Endothelial cell of umbilical vein (primary cell): Measurements from ENCODE around the gene SUSD6. TPM values are rescaled to one million over a fixed set of nuclear protein-coding genes. Genes with fewer than 3 reads are reported as not detected.
"Not testable (repeated sequence)": the region's sequence is repeated elsewhere in the genome, so short reads cannot be mapped to it uniquely, and the experiment has no call there.

Experiments used
- BruUV-seq: library from RNA; stranded (reverse); fragments of 400-500 nt; replicated peaks from 2 replicates; lab custom pipeline; 2021; lab: Mats Ljungman, UMichigan
- CTCF ChIA-PET: fragments of 300-600, 350-600 bp; sonication (Branson Sonifier 250); formaldehyde crosslinking; loops from one replicate; lab custom pipeline; 2021; ENCODE audit warnings: antibody characterized with exemption, inconsistent platforms; lab: Charles Lee
- POLR2A ChIA-PET: fragments of 300-600, 350-600 bp; sonication (Branson Sonifier 250); formaldehyde crosslinking; loops from one replicate; lab custom pipeline; 2021; ENCODE audit warnings: antibody characterized with exemption, inconsistent platforms; lab: Charles Lee
- DNase-seq: peaks from one replicate; pipeline ENCODE4 v3.0.0-alpha.2; 2011; ENCODE audit warnings: low read depth, low spot score
- FAIRE-seq: peaks from 2 replicates; lab custom pipeline; 2011; peaks lifted over from hg19 to GRCh38; lab: Jason Lieb, UNC
- H2AFZ ChIP-seq: 2 replicates; pipeline ENCODE4 v1.6.0; 2012; ENCODE audit warnings: low read depth, low read length, control low read depth, inconsistent platforms
- H3K27ac ChIP-seq: 2 replicates; pipeline ENCODE4 v1.5.1; 2011; ENCODE audit warnings: low read depth, mild to moderate bottlenecking, control low read depth, low read length, moderate library complexity; ENCODE audit not compliant: insufficient read depth
- H3K27me3 ChIP-seq, 2 experiments: 2 replicates each; pipeline versions ENCODE4 v1.6.0 to v1.6.1; 2011; ENCODE audit warnings: low read length in 2 of 2, mixed read lengths in 1 of 2; ENCODE audit not compliant: control insufficient read depth in 2 of 2, insufficient read depth in 2 of 2
- H3K36me3 ChIP-seq, 2 experiments: 2 replicates in 1 of 2; 3 replicates in 1 of 2; pipeline ENCODE4 v1.5.1; 2011; ENCODE audit warnings: low read length in 2 of 2, mild to moderate bottlenecking in 1 of 2, moderate library complexity in 1 of 2; ENCODE audit not compliant: control insufficient read depth in 2 of 2, insufficient read depth in 2 of 2; ENCODE audit errors: extremely low read depth in 1 of 2
- H3K4me1 ChIP-seq: 3 replicates; pipeline ENCODE4 v1.5.1; 2011; ENCODE audit warnings: mild to moderate bottlenecking, low read length; ENCODE audit not compliant: control insufficient read depth, insufficient read depth; ENCODE audit errors: extremely low read depth
- H3K4me2 ChIP-seq: 2 replicates; pipeline ENCODE4 v1.6.1; 2011; ENCODE audit warnings: low read length, control low read depth, mixed read lengths; ENCODE audit not compliant: insufficient read depth
- H3K4me3 ChIP-seq, 3 experiments: fragments of 200-600 bp in 1 of 3; sonication (generic), shearing (Covaris generic) in 1 of 3; replicated peaks in 1 of 3; 2 replicates each; pipeline ENCODE4 v1.5.1; 2011 to 2016; ENCODE audit warnings: control low read depth in 3 of 3, low read length in 3 of 3, mild to moderate bottlenecking in 2 of 3, inconsistent platforms in 1 of 3, low read depth in 1 of 3, moderate library complexity in 1 of 3; ENCODE audit not compliant: insufficient read depth in 1 of 3
- H3K79me2 ChIP-seq: 2 replicates; pipeline ENCODE4 v1.6.0; 2012; ENCODE audit warnings: low read length, inconsistent platforms; ENCODE audit not compliant: control insufficient read depth, insufficient read depth
- H3K9ac ChIP-seq: replicated peaks from 2 replicates; pipeline ENCODE3; 2011; ENCODE audit warnings: low read length, control low read depth; ENCODE audit not compliant: insufficient read depth; ENCODE audit errors: extremely low read depth
- H3K9me1 ChIP-seq: replicated peaks from 3 replicates; pipeline ENCODE4 v1.6.0; 2011; ENCODE audit warnings: mild to moderate bottlenecking, low read length; ENCODE audit not compliant: control insufficient read depth, insufficient read depth; ENCODE audit errors: extremely low read depth
- H3K9me3 ChIP-seq: replicated peaks from 2 replicates; pipeline ENCODE4 v1.5.1; 2012; ENCODE audit warnings: low read length, inconsistent platforms; ENCODE audit not compliant: control insufficient read depth, insufficient read depth
- H4K20me1 ChIP-seq: replicated peaks from 2 replicates; pipeline ENCODE3; 2011; ENCODE audit warnings: mild to moderate bottlenecking, low read length; ENCODE audit not compliant: control insufficient read depth, insufficient read depth; ENCODE audit errors: extremely low read depth
- EZH2 ChIP-seq: IDR thresholded peaks from 2 replicates; pipeline ENCODE4 v1.6.1; 2012; ENCODE audit warnings: borderline replicate concordance, low read depth, mild to moderate bottlenecking, moderate library complexity, low read length, inconsistent platforms; ENCODE audit not compliant: severe bottlenecking
- FOS ChIP-seq: IDR thresholded peaks from 2 replicates; pipeline ENCODE4 v1.6.1; 2011; ENCODE audit warnings: mild to moderate bottlenecking, low read length, moderate library complexity, borderline replicate concordance; ENCODE audit not compliant: insufficient read depth
- GATA2 ChIP-seq: IDR thresholded peaks from 2 replicates; pipeline ENCODE4 v1.7.0; 2011; ENCODE audit warnings: low read depth, mild to moderate bottlenecking, moderate library complexity, mixed read lengths, low read length; ENCODE audit not compliant: insufficient read length, insufficient read depth
- JUN ChIP-seq: IDR thresholded peaks from 2 replicates; pipeline ENCODE4 v1.6.1; 2011; ENCODE audit warnings: borderline replicate concordance, low read depth; ENCODE audit not compliant: insufficient read length, insufficient read depth
- MYC ChIP-seq: IDR thresholded peaks from one replicate; pipeline ENCODE4 v1.6.1; 2011; ENCODE audit warnings: mild to moderate bottlenecking, low read depth, low read length
- POLR2A ChIP-seq: IDR thresholded peaks from 2 replicates; pipeline ENCODE4 v1.6.1; 2012; ENCODE audit warnings: low read depth, mild to moderate bottlenecking, control low read depth, low read length
- POLR2AphosphoS5 ChIP-seq: IDR thresholded peaks from 2 replicates; pipeline ENCODE4 v1.6.1; 2012; ENCODE audit warnings: low read depth, mild to moderate bottlenecking, control low read depth, low read length, moderate library complexity; ENCODE audit not compliant: insufficient read depth
- dilution Hi-C: fragments of 300-500 bp; cut with MboI; formaldehyde crosslinking; loops from one replicate; pipeline ENCODE4 v1.15.0; 2019; ENCODE audit warnings: low sequenced_read_pairs; ENCODE audit not compliant: extremely low pct_ligation_motif_present
- intact Hi-C: fragments of 100-400 bp; cut with micrococcal nuclease; formaldehyde crosslinking; loops from one replicate; pipeline ENCODE4 v1.10.0; 2022
- polyA plus RNA-seq, 4 experiments: library from polyadenylated mRNA; depleted of rRNA in 3 of 4; stranded (reverse) in 3 of 4; unstranded in 1 of 4; fragments of >200 nt; gene quantifications; 2 replicates each; pipeline versions ENCODE4 v1.2.1 to v1.2.3, GENCODE V29; 2011 to 2012; ENCODE audit warnings: missing spikeins in 1 of 4
- total RNA-seq: library from RNA; stranded (reverse); gene quantifications from 2 replicates; pipeline ENCODE4 v1.2.3, GENCODE V29; 2021
- TF ChIP-seq, protein P1 (sequence below), 2 donors: IDR thresholded peaks; 1 replicate in 1 of 2; 2 replicates in 1 of 2; pipeline ENCODE4 v1.5.1; 2011; ENCODE audit warnings: low read length in 2 of 2, mild to moderate bottlenecking in 2 of 2, moderate library complexity in 2 of 2, control low read depth in 1 of 2, inconsistent platforms in 1 of 2, low read depth in 1 of 2; ENCODE audit not compliant: insufficient read depth in 1 of 2; ENCODE audit errors: extremely low read depth in 1 of 2
- TF ChIP-seq, protein P2 (sequence below): IDR thresholded peaks from 2 replicates; pipeline ENCODE4 v1.6.1; 2011; ENCODE audit not compliant: insufficient read depth, insufficient read length

The SUSD6 gene
- total and polyA plus RNA-seq, 2 donors (not counting 3 experiments of a cell fraction or from before 2014, with no cell fraction given): 13.4 to 19.5 TPM

DNA sequence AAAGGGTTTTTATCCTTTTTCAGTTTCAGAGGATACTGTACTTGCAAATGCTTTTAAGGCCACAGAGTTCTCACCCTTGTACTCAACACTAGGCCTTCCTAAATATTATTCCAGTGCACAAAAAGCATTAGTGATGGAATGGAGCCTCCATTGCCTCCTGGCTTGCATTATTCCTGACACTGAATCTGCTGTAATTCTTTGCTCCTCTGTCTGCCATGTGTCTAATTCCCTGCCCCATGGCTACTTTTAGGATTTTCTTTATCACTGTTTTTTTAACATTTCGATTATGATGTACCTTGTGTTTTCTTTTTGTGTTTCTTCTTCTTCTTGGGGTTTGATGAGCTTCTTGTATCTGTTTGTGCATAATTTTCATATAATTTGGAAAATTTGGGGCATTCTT lies 29.5 kb downstream of the SUSD6 start:
- TF ChIP-seq, protein P1, sequence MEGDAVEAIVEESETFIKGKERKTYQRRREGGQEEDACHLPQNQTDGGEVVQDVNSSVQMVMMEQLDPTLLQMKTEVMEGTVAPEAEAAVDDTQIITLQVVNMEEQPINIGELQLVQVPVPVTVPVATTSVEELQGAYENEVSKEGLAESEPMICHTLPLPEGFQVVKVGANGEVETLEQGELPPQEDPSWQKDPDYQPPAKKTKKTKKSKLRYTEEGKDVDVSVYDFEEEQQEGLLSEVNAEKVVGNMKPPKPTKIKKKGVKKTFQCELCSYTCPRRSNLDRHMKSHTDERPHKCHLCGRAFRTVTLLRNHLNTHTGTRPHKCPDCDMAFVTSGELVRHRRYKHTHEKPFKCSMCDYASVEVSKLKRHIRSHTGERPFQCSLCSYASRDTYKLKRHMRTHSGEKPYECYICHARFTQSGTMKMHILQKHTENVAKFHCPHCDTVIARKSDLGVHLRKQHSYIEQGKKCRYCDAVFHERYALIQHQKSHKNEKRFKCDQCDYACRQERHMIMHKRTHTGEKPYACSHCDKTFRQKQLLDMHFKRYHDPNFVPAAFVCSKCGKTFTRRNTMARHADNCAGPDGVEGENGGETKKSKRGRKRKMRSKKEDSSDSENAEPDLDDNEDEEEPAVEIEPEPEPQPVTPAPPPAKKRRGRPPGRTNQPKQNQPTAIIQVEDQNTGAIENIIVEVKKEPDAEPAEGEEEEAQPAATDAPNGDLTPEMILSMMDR (IDR thresholded peaks at IDR 0.05; ENCODE audit: extremely low read depth in 1 of 2, insufficient read depth in 1 of 2, low read depth in 1 of 2, low read length in 2 of 2): no peak
- TF ChIP-seq POLR2AphosphoS5 (no peak), MYC (no peak), GATA2 (no peak), FOS (no peak), JUN (no peak), POLR2A (no peak), EZH2 (no peak)
- TF ChIP-seq, protein P2, sequence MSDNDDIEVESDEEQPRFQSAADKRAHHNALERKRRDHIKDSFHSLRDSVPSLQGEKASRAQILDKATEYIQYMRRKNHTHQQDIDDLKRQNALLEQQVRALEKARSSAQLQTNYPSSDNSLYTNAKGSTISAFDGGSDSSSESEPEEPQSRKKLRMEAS: no peak
- H3K4me1 ChIP-seq: peaks cover 12% of the 10 kb centered on the region
- no peak overlapping the region for H3K4me2 ChIP-seq
- H3K9me1 ChIP-seq: no peaks in the 10 kb centered on the region
- H3K9me3 ChIP-seq: no peaks in the 10 kb centered on the region
- no peaks in the 10 kb centered on the region for H3K27me3 ChIP-seq
- peaks cover 3% of the 10 kb centered on the region for H4K20me1 ChIP-seq
- dilution Hi-C loops (no loop called here), intact Hi-C loops (no loop called here)
- no peak overlapping the region for H3K27ac ChIP-seq
- BruUV-seq: no TSS peak
- no peak overlapping the region for H2AFZ ChIP-seq
- CTCF ChIA-PET: interaction anchor here (1.5 kb wide), 1 partner anchor 13 kb away, joined by 4 read pairs; no protein-coding TSS in a partner anchor
- POLR2A ChIA-PET: no interaction called here
- H3K9ac ChIP-seq: no peak overlapping the region
- FAIRE-seq: no peak
- no peak for DNase-seq
- no peaks in the 10 kb centered on the region for H3K36me3 ChIP-seq
- H3K4me3 ChIP-seq: no peak overlapping the region
- peaks cover 27% of the 10 kb centered on the region for H3K79me2 ChIP-seq

DNA sequence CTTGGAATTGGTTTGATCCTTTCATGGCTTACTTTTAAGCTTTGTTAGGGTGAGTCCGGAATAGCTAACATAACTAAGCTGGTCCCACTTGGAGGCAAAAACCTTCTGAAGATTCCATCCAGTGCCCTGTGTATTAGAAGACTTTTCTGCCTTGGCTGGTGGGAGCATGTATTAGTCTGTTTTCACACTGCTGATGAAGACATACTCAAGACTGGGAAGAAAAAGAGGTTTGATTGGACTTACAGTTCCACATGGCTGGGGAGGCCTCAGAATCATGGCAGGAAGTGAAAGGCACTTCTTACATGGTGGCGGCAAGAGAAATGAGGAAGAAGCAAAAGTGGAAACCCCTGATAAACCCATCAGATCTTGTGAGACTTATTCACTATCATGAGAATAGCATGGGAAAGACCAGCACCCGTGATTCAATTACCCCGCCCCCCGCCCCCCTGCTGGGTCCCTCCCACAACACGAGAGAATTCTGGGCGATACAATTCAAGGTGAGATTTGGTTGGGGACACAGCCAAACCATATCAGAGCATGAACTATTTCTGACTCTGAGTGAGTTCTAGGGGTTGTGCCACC lies 30.9 kb downstream of the SUSD6 start:
- H3K4me2 ChIP-seq, H3K9me1 ChIP-seq, H3K36me3 ChIP-seq, H3K27me3 ChIP-seq, FAIRE-seq, H3K4me1 ChIP-seq, POLR2A ChIA-PET, H2AFZ ChIP-seq, intact Hi-C loops, H4K20me1 ChIP-seq, DNase-seq, BruUV-seq, CTCF ChIA-PET, H3K9ac ChIP-seq, dilution Hi-C loops, H3K4me3 ChIP-seq, H3K9me3 ChIP-seq, H3K27ac ChIP-seq: not testable (repeated sequence)
- H3K79me2 ChIP-seq: peaks cover 23% of the 10 kb centered on the region
